ENCODE results near the gene ADNP2. TPM values are rescaled to one million over a fixed set of nuclear protein-coding genes. Genes with fewer than 3 reads are reported as not detected.

Gene ADNP2
- 19.8 and 20.6 TPM in 2 replicates for total RNA-seq
- polyA plus RNA-seq = 8.5 and 10.2 TPM in 2 replicates
- 8.0 TPM in 2 replicates for polyA plus RNA-seq (2011; cell fraction: cytosol; rRNA removed)
- polyA plus RNA-seq (2011; cell fraction: nucleus; rRNA removed) = 13.5 and 15.8 TPM in 2 replicates
- 10.7 and 13.7 TPM in 2 replicates for polyA plus RNA-seq (2012)
- 18.1 and 19.3 TPM in 2 replicates for polyA minus RNA-seq
- polyA minus RNA-seq (2011; cell fraction: cytosol; rRNA and poly(A)+ RNA removed) = 15.2 TPM
- polyA minus RNA-seq (2011; cell fraction: nucleus; rRNA and poly(A)+ RNA removed) = 14.4 and 19.8 TPM in 2 replicates
- percentile 92 among the genes with signal in this experiment for Bru-seq, nascent RNA
- BruChase-seq, experiment 1, labeled RNA remaining after a 6-hour chase = percentile 85 among the genes with signal in this experiment
- percentile 96 among the genes with signal in this experiment for BruChase-seq, experiment 2, labeled RNA remaining after a 2-hour chase
- long read RNA-seq, full-length matches to known transcripts = 8 of 16 reads
- long read RNA-seq, partial matches to known transcripts = 8 of 16 reads
- long read RNA-seq, other reads (novel, unspliced or antisense) = 0 of 16 reads

GRCh38 chr18:80108739-80109675 is at the start of gene ADNP2:
TSS of gene ADNP2 (plus strand) at chr18:80109262. CDS start at chr18:80117543, 8,281 bp downstream.
- no peaks in the 10 kb centered on the region for H4K20me1 ChIP-seq (replicated peaks; ENCODE audit: control insufficient read depth, extremely low read depth, insufficient read depth, low read length)
- intact Hi-C loops (cut with micrococcal nuclease) (loop anchor here (1.0 to 2.0 kb wide), 3 partner anchors 75 to 430 kb away; partner anchors contain the start of genes CTDP1, RBFA and TXNL4A), dilution Hi-C loops (cut with MboI; ENCODE audit: extremely low pct_ligation_motif_present, low sequenced_read_pairs) (no loop called here)
- H3K27me3 ChIP-seq (ENCODE audit: control insufficient read depth in 2 of 2, insufficient read depth in 2 of 2, low read length in 2 of 2) = peaks cover 0 to 5% of the 10 kb centered on the region in 2 experiments
- no peaks in the 10 kb centered on the region for H3K9me1 ChIP-seq (replicated peaks; ENCODE audit: control insufficient read depth, extremely low read depth, insufficient read depth, low read length)
- peaks cover 44% of the 10 kb centered on the region for H3K79me2 ChIP-seq (ENCODE audit: control insufficient read depth, insufficient read depth, low read length)
- TSS peak; percentile 28 for BruUV-seq (replicated peaks)
- TF ChIP-seq GATA2 (IDR thresholded peaks at IDR 0.05; ENCODE audit: insufficient read depth, insufficient read length, low read depth, low read length) (no peak), FOS (IDR thresholded peaks at IDR 0.05; ENCODE audit: borderline replicate concordance, insufficient read depth, low read length) (no peak), POLR2AphosphoS5 (IDR thresholded peaks at IDR 0.05; ENCODE audit: insufficient read depth, low read depth, low read length) (no peak), EZH2 (IDR thresholded peaks at IDR 0.05; ENCODE audit: borderline replicate concordance, low read depth, low read length, severe bottlenecking) (no peak), MAX (IDR thresholded peaks at IDR 0.05; ENCODE audit: insufficient read depth, insufficient read length) (peak; percentile 99), JUN (IDR thresholded peaks at IDR 0.05; ENCODE audit: borderline replicate concordance, insufficient read depth, insufficient read length, low read depth) (peak; percentile 96), MYC (IDR thresholded peaks at IDR 0.05; ENCODE audit: low read depth, low read length) (no peak), CTCF (IDR thresholded peaks at IDR 0.05; ENCODE audit: extremely low read depth in 1 of 2, insufficient read depth in 1 of 2, low read depth in 1 of 2, low read length in 2 of 2) (no peak), POLR2A (IDR thresholded peaks at IDR 0.05; ENCODE audit: low read depth, low read length) (no peak)
- POLR2A ChIA-PET = interaction anchor here (0.6 to 1.1 kb wide), 2 partner anchors 74 to 145 kb away, joined by 5 to 9 read pairs; partner anchors contain the start of genes HSBP1L1 and RBFA
- H3K9ac ChIP-seq (replicated peaks; ENCODE audit: extremely low read depth, insufficient read depth, low read length) = peak within 1 kb of the TSS; percentile 37
- DNase-seq (ENCODE audit: low read depth, low spot score) = peak; percentile 97
- H3K4me3 ChIP-seq (replicated peaks in 1 of 3; ENCODE audit: insufficient read depth in 1 of 3, low read depth in 1 of 3, low read length in 3 of 3) = peak within 1 kb of the TSS; percentile 58 to 94 (median 86)
- H3K27ac ChIP-seq (ENCODE audit: insufficient read depth, low read depth, low read length) = peak within 1 kb of the TSS; percentile 54
- peaks cover 8% of the 10 kb centered on the region for H3K4me1 ChIP-seq (ENCODE audit: control insufficient read depth, extremely low read depth, insufficient read depth, low read length)
- H3K4me2 ChIP-seq (ENCODE audit: insufficient read depth, low read length) = peak within 1 kb of the TSS; percentile 90
- no peaks in the 10 kb centered on the region for H3K9me3 ChIP-seq (replicated peaks; ENCODE audit: control insufficient read depth, insufficient read depth, low read length)
- CTCF ChIA-PET = interaction anchor here (0.9 to 2.1 kb wide), 4 partner anchors 17 to 75 kb away, joined by 3 to 10 read pairs (median 5); partner anchors contain the start of gene RBFA
- H2AFZ ChIP-seq (ENCODE audit: low read depth, low read length) = peak within 1 kb of the TSS; percentile 78
- no peaks in the 10 kb centered on the region for H3K36me3 ChIP-seq (ENCODE audit: control insufficient read depth in 2 of 2, extremely low read depth in 1 of 2, insufficient read depth in 2 of 2, low read length in 2 of 2)
- FAIRE-seq = peak; percentile 99
